DND-41 (cell line): ENCODE measurements around the gene RBPJL.

Source experiments
- ATAC-seq: fragments of 200-7000 bp; cut with Tn5 transposase; 3 replicates; pipeline ENCODE4 v1.9.1; 2021; ENCODE audit warnings: low read depth; ENCODE audit not compliant: insufficient read depth
- DNase-seq: peaks from one replicate; pipeline ENCODE4 v3.0.0-alpha.2; 2020
- H2AFZ ChIP-seq: 2 replicates; pipeline ENCODE4 v1.6.0; 2012; ENCODE audit warnings: low read depth, low read length
- H3K27ac ChIP-seq: 2 replicates; pipeline ENCODE4 v1.5.1; 2012; ENCODE audit warnings: low read length, inconsistent platforms
- H3K27me3 ChIP-seq: fragments of 200-600 bp; sonication (generic); 2 replicates; pipeline ENCODE4 v1.6.0; 2012; ENCODE audit warnings: low read length, mild to moderate bottlenecking, inconsistent platforms; ENCODE audit not compliant: insufficient read depth, poor library complexity
- H3K36me3 ChIP-seq: 2 replicates; pipeline ENCODE4 v1.5.1; 2012; ENCODE audit warnings: low read length, inconsistent platforms; ENCODE audit not compliant: insufficient read depth
- H3K4me1 ChIP-seq: 2 replicates; pipeline ENCODE4 v1.5.1; 2012; ENCODE audit warnings: mild to moderate bottlenecking, low read length; ENCODE audit not compliant: insufficient read depth
- H3K4me2 ChIP-seq: 2 replicates; pipeline ENCODE4 v1.6.0; 2012; ENCODE audit warnings: mild to moderate bottlenecking, moderate library complexity, low read length, inconsistent platforms; ENCODE audit not compliant: insufficient read depth
- H3K4me3 ChIP-seq, 2 experiments: fragments of 200-600 bp in 1 of 2; shearing (Covaris generic) in 1 of 2; 2 replicates each; pipeline ENCODE4 v1.5.1; 2012 to 2016; ENCODE audit warnings: inconsistent platforms in 2 of 2, low read length in 2 of 2, mild to moderate bottlenecking in 2 of 2, low read depth in 1 of 2, moderate library complexity in 1 of 2
- H3K79me2 ChIP-seq: 2 replicates; pipeline ENCODE4 v1.6.0; 2012; ENCODE audit warnings: low read length, inconsistent platforms; ENCODE audit not compliant: insufficient read depth
- H3K9ac ChIP-seq: 2 replicates; pipeline ENCODE4 v1.6.0; 2012; ENCODE audit warnings: low read depth, mild to moderate bottlenecking, inconsistent platforms, low read length, moderate library complexity
- H3K9me3 ChIP-seq: 2 replicates; pipeline ENCODE4 v1.5.1; 2012; ENCODE audit warnings: low read length, moderate library complexity, mild to moderate bottlenecking, inconsistent platforms; ENCODE audit not compliant: insufficient read depth, severe bottlenecking
- H4K20me1 ChIP-seq: 2 replicates; pipeline ENCODE4 v1.6.0; 2012; ENCODE audit warnings: low read length; ENCODE audit not compliant: insufficient read depth
- CTCF ChIP-seq: IDR thresholded peaks from 2 replicates; pipeline ENCODE4 v1.5.1; 2012; ENCODE audit warnings: borderline replicate concordance, low read length, moderate library complexity, mild to moderate bottlenecking; ENCODE audit not compliant: poor library complexity, severe bottlenecking; ENCODE audit errors: extremely low read depth
- EZH2 ChIP-seq: IDR thresholded peaks from 3 replicates; pipeline ENCODE4 v1.6.1; 2012; ENCODE audit warnings: borderline replicate concordance, low read depth, mild to moderate bottlenecking, moderate library complexity, low read length, inconsistent platforms; ENCODE audit not compliant: severe bottlenecking

Gene RBPJL

GRCh38 chr20:45316150-45317080 lies 9.8 kb downstream of the RBPJL start:
- TF ChIP-seq CTCF, result no peak
- no peak for TF ChIP-seq EZH2
- Histone ChIP-seq H4K20me1 (no peaks in the 10 kb centered on the region), H3K4me3 (no peak overlapping the region), H3K9ac (no peak overlapping the region), H3K27ac (no peak overlapping the region), H3K27me3 (no peaks in the 10 kb centered on the region), H3K4me2 (no peak overlapping the region), H3K79me2 (no peaks in the 10 kb centered on the region), H3K9me3 (no peaks in the 10 kb centered on the region), H2AFZ (no peak overlapping the region), H3K36me3 (no peaks in the 10 kb centered on the region), H3K4me1 (peaks cover 35% of the 10 kb centered on the region)
- no peak for DNase-seq
- ATAC-seq, result no peak

- TF ChIP-seq EZH2 (no peak), CTCF (no peak)
- Histone ChIP-seq H3K27me3 (no peaks in the 10 kb centered on the region), H3K27ac (peak overlapping the region; percentile 80; the same call in 1 of the 2 replicates), H3K9ac (no peak overlapping the region), H3K4me3 (no peak overlapping the region), H3K79me2 (no peaks in the 10 kb centered on the region), H3K4me1 (peaks cover 35% of the 10 kb centered on the region), H3K36me3 (no peaks in the 10 kb centered on the region), H3K9me3 (no peaks in the 10 kb centered on the region), H4K20me1 (no peaks in the 10 kb centered on the region), H3K4me2 (no peak overlapping the region), H2AFZ (no peak overlapping the region)
- DNase-seq, result no peak
- no peak for ATAC-seq
These were observed 11.2 kb downstream of the RBPJL start for GRCh38 chr20:45317826-45318225.

GRCh38 chr20:45318386-45318939 lies 11.8 kb downstream of the RBPJL start:
- H3K4me1 ChIP-seq, result peaks cover 35% of the 10 kb centered on the region
- H4K20me1 ChIP-seq, result no peaks in the 10 kb centered on the region
- no peaks in the 10 kb centered on the region for H3K79me2 ChIP-seq
- peak overlapping the region; percentile 80 for H3K27ac ChIP-seq
- peak overlapping the region; percentile 39; the same call in 1 of the 2 replicates for H3K9ac ChIP-seq
- no peak; the same call in 2 of the 3 replicates for ATAC-seq
- no peaks in the 10 kb centered on the region for H3K9me3 ChIP-seq
- H3K4me3 ChIP-seq, result peak overlapping the region in 1 of 2 experiments; percentile 21; a peak in 1 of 4 replicates
- no peaks in the 10 kb centered on the region for H3K27me3 ChIP-seq
- peak overlapping the region; percentile 49 for H3K4me2 ChIP-seq
- no peak for TF ChIP-seq CTCF
- no peak for TF ChIP-seq EZH2
- H2AFZ ChIP-seq, result peak overlapping the region; percentile 93
- H3K36me3 ChIP-seq, result no peaks in the 10 kb centered on the region
- DNase-seq, result peak; percentile 12
